Rectal smooth muscle tissue (tissue), 1 donor: ENCODE results near the gene PLA1A.

Experiments
- H3K27ac ChIP-seq: one replicate; pipeline ENCODE4 v1.7.0; 2013; ENCODE audit warnings: low read depth, low read length, inconsistent platforms
- H3K27me3 ChIP-seq: one replicate; pipeline ENCODE4 v1.7.0; 2013; ENCODE audit warnings: low read length; ENCODE audit not compliant: control insufficient read depth, insufficient read depth
- H3K36me3 ChIP-seq: one replicate; pipeline ENCODE4 v1.7.0; 2013; ENCODE audit warnings: low read length; ENCODE audit not compliant: control insufficient read depth, insufficient read depth
- H3K4me1 ChIP-seq: one replicate; pipeline ENCODE4 v1.7.0; 2013; ENCODE audit warnings: low read length; ENCODE audit not compliant: control insufficient read depth, insufficient read depth
- H3K4me3 ChIP-seq: one replicate; pipeline ENCODE4 v1.7.0; 2013; ENCODE audit warnings: low read length
- H3K9ac ChIP-seq: one replicate; pipeline ENCODE4 v1.7.0; 2013; ENCODE audit warnings: low read length

Gene PLA1A

GRCh38 chr3:119636249-119636648 lies 38.6 kb downstream of the PLA1A start:
- Histone ChIP-seq H3K27me3 (no peaks in the 10 kb centered on the region), H3K36me3 (peaks cover under 1% of the 10 kb centered on the region), H3K4me1 (no peaks in the 10 kb centered on the region), H3K27ac (no peak overlapping the region), H3K4me3 (no peak overlapping the region), H3K9ac (no peak overlapping the region)

- Histone ChIP-seq H3K27me3 (no peaks in the 10 kb centered on the region), H3K9ac (no peak overlapping the region), H3K4me3 (no peak overlapping the region), H3K36me3 (peaks cover 2% of the 10 kb centered on the region), H3K27ac (peak overlapping the region; percentile 68), H3K4me1 (no peaks in the 10 kb centered on the region)
Observed at GRCh38 chr3:119636891-119637611, 39.4 kb downstream of the PLA1A start.

- H3K9ac ChIP-seq = no peak overlapping the region
Observed at GRCh38 chr3:119637679-119638477, 40.2 kb downstream of the PLA1A start.

GRCh38 chr3:119639494-119640350 lies 42.0 kb downstream of the PLA1A start:
- no peak overlapping the region for H3K4me3 ChIP-seq
- H3K4me1 ChIP-seq = peaks cover 4% of the 10 kb centered on the region
- H3K36me3 ChIP-seq = peaks cover 6% of the 10 kb centered on the region
- H3K9ac ChIP-seq = no peak overlapping the region
- no peak overlapping the region for H3K27ac ChIP-seq
- H3K27me3 ChIP-seq = no peaks in the 10 kb centered on the region

More at GRCh38 chr3:119637679-119638477, 40.2 kb downstream of the PLA1A start:
- Histone ChIP-seq H3K4me1 (no peaks in the 10 kb centered on the region), H3K27me3 (no peaks in the 10 kb centered on the region), H3K4me3 (peak overlapping the region; percentile 16), H3K27ac (peak overlapping the region; percentile 68), H3K36me3 (peaks cover 3% of the 10 kb centered on the region)

- no peak overlapping the region for H3K27ac ChIP-seq
- H3K36me3 ChIP-seq = peaks cover 6% of the 10 kb centered on the region
- H3K4me3 ChIP-seq = no peak overlapping the region
- H3K9ac ChIP-seq = no peak overlapping the region
- H3K4me1 ChIP-seq = peaks cover 4% of the 10 kb centered on the region
- no peaks in the 10 kb centered on the region for H3K27me3 ChIP-seq
Observed at GRCh38 chr3:119641416-119641815, 43.7 kb downstream of the PLA1A start.

GRCh38 chr3:119642746-119643473 lies 45.2 kb downstream of the PLA1A start:
- H3K27ac ChIP-seq = no peak overlapping the region
- H3K36me3 ChIP-seq = peaks cover 6% of the 10 kb centered on the region

GRCh38 chr3:119643528-119643927 lies 45.8 kb downstream of the PLA1A start:
- Histone ChIP-seq H3K9ac (no peak overlapping the region), H3K4me3 (no peak overlapping the region), H3K27me3 (no peaks in the 10 kb centered on the region), H3K36me3 (peaks cover 6% of the 10 kb centered on the region), H3K4me1 (peaks cover 4% of the 10 kb centered on the region), H3K27ac (no peak overlapping the region)

More at GRCh38 chr3:119642746-119643473, 45.2 kb downstream of the PLA1A start:
- Histone ChIP-seq H3K27me3 (no peaks in the 10 kb centered on the region), H3K9ac (no peak overlapping the region), H3K4me1 (peaks cover 4% of the 10 kb centered on the region), H3K4me3 (no peak overlapping the region)

- Histone ChIP-seq H3K9ac (no peak overlapping the region), H3K36me3 (peaks cover 6% of the 10 kb centered on the region), H3K27ac (no peak overlapping the region), H3K27me3 (no peaks in the 10 kb centered on the region), H3K4me1 (peaks cover 4% of the 10 kb centered on the region), H3K4me3 (no peak overlapping the region)
Observed at GRCh38 chr3:119644481-119644880, 46.8 kb downstream of the PLA1A start.

GRCh38 chr3:119645813-119646212 lies 48.1 kb downstream of the PLA1A start:
- Histone ChIP-seq H3K27me3 (no peaks in the 10 kb centered on the region), H3K4me1 (peaks cover 4% of the 10 kb centered on the region), H3K4me3 (no peak overlapping the region), H3K9ac (no peak overlapping the region), H3K36me3 (peaks cover 6% of the 10 kb centered on the region), H3K27ac (no peak overlapping the region)

GRCh38 chr3:119647171-119647570 lies 49.5 kb downstream of the PLA1A start:
- H3K27me3 ChIP-seq = no peaks in the 10 kb centered on the region
- no peak overlapping the region for H3K9ac ChIP-seq
- peak overlapping the region; percentile 56 for H3K27ac ChIP-seq
- H3K36me3 ChIP-seq = peaks cover 4% of the 10 kb centered on the region
- H3K4me3 ChIP-seq = no peak overlapping the region
- peaks cover 4% of the 10 kb centered on the region for H3K4me1 ChIP-seq

GRCh38 chr3:119647843-119648575 lies 50.3 kb downstream of the PLA1A start:
- H3K4me3 ChIP-seq = no peak overlapping the region

More at GRCh38 chr3:119647843-119648575, 50.3 kb downstream of the PLA1A start:
- Histone ChIP-seq H3K36me3 (peaks cover 2% of the 10 kb centered on the region), H3K27ac (peak overlapping the region; percentile 56), H3K9ac (no peak overlapping the region), H3K4me1 (peaks cover 7% of the 10 kb centered on the region), H3K27me3 (no peaks in the 10 kb centered on the region)
